AG04449 (cell line): ENCODE measurements around the gene UNC13C.

Source experiments
- CTCF ChIA-PET: fragments of 350-600 bp; formaldehyde crosslinking; extraction: SDS; loops from one replicate; lab custom pipeline; 2021; ENCODE audit warnings: antibody characterized with exemption; lab: Yijun Ruan, JAX
- POLR2A ChIA-PET: fragments of 400-600, 350-600 bp; formaldehyde crosslinking; extraction: SDS; loops from one replicate; lab custom pipeline; 2020; ENCODE audit warnings: antibody characterized with exemption, inconsistent platforms; lab: Yijun Ruan, JAX
- DNase-seq: peaks from one replicate; pipeline ENCODE4 v3.0.0-alpha.2; 2010; ENCODE audit warnings: low read depth, low spot score
- H3K4me3 ChIP-seq: 2 replicates; pipeline ENCODE4 v1.5.1; 2011; ENCODE audit warnings: low read depth, mild to moderate bottlenecking, control low read depth, low read length
- TF ChIP-seq, protein P1 (sequence below): IDR thresholded peaks from one replicate; pipeline ENCODE4 v1.5.1; 2011; ENCODE audit warnings: mild to moderate bottlenecking, moderate library complexity, low read length, control low read depth, inconsistent platforms; ENCODE audit not compliant: insufficient read depth; ENCODE audit errors: missing control alignments

UNC13C gene

DNA sequence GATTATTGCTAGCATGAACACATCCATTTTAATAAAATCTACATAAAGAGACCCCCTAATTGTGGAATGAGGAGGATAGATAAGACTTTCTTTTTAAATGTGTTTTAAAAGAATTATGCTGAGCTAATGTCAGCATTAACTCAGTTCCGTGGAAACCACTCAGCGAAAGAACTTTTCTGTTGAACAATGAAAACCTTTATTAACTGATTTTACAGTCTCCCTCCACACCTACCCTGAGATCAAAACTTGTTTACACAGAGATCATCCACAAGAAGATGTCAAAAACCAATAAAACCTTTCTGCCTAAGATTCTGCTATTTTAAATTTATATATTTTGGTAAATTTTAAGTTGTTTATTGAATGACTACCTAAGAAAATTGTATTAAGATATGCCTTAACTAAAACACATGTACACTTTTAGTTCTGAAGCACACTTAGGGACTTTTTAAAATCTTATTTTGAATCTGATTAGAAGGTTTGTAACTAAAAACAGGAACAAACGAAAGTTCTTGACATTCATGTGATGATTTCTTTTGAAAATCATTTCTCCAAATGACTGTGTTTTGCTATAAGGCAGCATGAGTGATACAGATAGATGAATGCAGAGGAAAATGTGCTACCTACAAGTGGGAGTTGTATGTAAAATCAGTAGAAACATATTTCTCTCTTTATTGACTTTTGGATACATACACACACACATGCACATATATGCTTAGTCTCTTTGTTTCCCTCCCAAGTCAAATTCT lies 369.0 kb downstream of the UNC13C start:
- H3K4me3 ChIP-seq, result no peak overlapping the region
- POLR2A ChIA-PET, result no interaction called here
- CTCF ChIA-PET, result no interaction called here
- TF ChIP-seq, protein P1, sequence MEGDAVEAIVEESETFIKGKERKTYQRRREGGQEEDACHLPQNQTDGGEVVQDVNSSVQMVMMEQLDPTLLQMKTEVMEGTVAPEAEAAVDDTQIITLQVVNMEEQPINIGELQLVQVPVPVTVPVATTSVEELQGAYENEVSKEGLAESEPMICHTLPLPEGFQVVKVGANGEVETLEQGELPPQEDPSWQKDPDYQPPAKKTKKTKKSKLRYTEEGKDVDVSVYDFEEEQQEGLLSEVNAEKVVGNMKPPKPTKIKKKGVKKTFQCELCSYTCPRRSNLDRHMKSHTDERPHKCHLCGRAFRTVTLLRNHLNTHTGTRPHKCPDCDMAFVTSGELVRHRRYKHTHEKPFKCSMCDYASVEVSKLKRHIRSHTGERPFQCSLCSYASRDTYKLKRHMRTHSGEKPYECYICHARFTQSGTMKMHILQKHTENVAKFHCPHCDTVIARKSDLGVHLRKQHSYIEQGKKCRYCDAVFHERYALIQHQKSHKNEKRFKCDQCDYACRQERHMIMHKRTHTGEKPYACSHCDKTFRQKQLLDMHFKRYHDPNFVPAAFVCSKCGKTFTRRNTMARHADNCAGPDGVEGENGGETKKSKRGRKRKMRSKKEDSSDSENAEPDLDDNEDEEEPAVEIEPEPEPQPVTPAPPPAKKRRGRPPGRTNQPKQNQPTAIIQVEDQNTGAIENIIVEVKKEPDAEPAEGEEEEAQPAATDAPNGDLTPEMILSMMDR, result no peak
- no peak for DNase-seq

DNA sequence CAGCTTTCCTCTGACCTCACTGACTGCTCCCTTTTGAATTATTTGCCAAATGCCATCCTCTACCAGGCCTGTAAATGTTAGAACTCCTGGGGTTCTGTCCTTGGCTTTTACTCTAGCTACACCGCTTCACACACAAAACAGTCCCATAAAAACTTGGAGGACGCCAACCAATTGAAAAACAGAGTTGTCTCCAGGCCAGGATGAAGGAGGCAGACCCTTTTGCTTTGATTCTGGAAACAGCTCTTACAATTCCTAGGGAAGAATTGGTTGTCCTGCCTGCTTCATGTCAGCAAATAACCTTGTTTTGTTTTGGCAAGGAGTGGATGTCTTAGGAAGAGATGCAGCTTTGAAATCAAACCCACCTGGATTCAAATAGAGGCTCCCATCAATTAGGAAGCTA lies 375.5 kb downstream of the UNC13C start:
- CTCF ChIA-PET, result no interaction called here
- H3K4me3 ChIP-seq, result no peak overlapping the region
- TF ChIP-seq, protein P1, result no peak
- DNase-seq, result no peak
- POLR2A ChIA-PET, result no interaction called here

DNA sequence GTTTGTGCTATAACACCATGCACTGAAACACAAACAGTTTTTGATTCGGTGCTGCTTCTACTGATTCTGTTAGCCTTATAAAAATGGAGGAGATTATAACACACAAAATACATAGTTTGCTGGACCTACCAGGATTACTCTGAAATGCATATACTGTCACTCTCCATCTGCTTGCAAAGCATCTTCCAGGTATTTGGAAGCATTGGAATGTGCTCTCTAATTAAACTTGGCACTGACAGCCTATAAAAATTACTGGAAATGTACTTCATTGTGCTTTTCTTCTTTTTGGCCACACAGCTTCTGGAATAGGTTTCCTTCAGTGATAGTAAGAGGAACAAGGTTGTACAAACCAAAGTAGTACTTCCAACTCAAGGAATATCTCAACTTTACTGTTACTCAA lies 376.1 kb downstream of the UNC13C start:
- POLR2A ChIA-PET, result no interaction called here
- DNase-seq, result no peak
- CTCF ChIA-PET, result no interaction called here
- H3K4me3 ChIP-seq, result no peak overlapping the region
- TF ChIP-seq, protein P1, result no peak

DNA sequence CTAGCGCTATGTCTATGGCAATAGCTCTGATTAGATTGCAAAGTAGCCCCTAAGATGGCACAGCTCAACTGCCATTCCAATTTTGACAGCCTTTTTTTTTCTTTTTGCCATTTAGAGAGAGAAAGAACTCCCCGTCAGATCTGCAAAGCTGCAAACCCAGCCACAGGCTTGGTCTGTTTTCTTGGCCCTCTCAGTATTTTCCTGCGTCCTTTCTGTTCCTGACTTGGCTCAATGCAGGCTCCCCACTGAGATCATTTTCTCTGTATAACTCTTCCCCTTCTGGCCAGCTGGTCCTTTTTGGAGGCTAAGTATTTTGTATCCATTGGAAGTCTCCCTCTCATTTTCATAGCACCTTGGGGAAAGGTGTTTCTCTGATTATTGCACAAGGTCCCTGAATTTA lies 386.7 kb downstream of the UNC13C start:
- TF ChIP-seq, protein P1, result no peak
- DNase-seq, result no peak
- CTCF ChIA-PET, result interaction anchor here (0.7 kb wide), 1 partner anchor 9 kb away, joined by 3 read pairs; no protein-coding TSS in a partner anchor
- POLR2A ChIA-PET, result no interaction called here
- H3K4me3 ChIP-seq, result no peak overlapping the region

DNA sequence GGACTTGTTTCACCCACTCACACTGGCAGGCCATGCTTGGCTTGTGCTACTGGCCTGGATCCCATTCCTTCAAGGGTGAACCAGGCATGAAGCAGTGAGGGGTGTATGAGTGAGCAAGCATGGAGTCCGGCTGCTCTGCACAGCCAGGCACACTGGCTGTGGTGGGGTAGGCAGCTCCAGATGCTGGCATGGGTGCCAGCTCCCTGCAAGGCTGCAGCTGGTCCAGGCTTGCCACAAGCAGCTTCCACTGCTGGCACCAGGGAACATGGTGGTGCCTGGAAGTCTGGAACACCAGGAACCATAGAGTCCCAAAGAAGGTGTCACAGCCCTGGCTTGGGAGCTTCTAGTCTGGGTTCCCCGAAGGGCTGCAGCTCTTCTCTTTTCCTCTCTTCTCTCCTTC lies 395.1 kb downstream of the UNC13C start:
- TF ChIP-seq, protein P1, result no peak
- ChIA-PET POLR2A (no interaction called here), CTCF (interaction anchor here (0.5 kb wide), 1 partner anchor 9 kb away, joined by 3 read pairs; no protein-coding TSS in a partner anchor)
- no peak overlapping the region for H3K4me3 ChIP-seq
- no peak for DNase-seq

DNA sequence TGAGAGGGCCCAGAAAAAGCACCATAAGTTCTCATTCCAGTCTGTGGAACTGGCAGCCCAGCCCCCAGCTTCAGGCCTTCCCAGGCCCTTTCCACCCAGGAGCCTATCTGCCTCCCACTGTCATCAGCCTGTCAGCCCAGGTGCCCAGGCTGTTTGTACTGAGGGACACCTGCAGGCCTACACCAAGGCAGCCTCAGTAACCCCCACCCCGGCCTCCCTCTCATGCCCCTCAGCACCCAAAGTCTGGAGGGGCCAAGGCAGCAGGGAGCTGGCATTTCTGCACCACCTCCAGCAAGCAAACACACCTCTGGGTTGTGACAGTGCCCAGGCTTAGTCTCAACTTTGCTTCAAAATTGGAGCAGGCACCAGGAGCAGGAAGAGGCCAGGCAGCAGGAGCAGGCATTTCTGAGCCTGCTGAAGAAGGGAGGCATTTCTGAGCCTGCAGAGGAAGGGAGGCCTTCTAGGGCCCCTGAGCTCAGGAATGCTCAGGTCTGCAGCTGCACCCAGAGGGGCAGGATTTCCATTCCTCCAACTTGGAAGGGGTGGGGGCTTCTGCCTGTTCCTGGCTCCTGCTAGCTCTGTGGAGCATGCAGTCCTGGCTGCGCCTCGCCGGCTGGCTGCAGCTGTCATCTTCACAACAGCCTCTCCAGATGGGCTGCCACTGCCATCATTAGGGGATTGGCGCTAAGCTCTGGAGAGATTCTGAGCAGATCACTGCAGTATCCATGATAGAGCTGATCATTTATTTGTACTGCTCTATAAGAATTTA lies 396.1 kb downstream of the UNC13C start:
- no peak for DNase-seq
- TF ChIP-seq, protein P1, result no peak
- no peak overlapping the region for H3K4me3 ChIP-seq
- ChIA-PET CTCF (no interaction called here), POLR2A (no interaction called here)
